HEK293T (cell line): ENCODE data around the gene OLIG3.

ENCODE experiments used
- ARNT ChIP-seq: fragments of 450-650 bp; IDR thresholded peaks from 2 replicates; pipeline ENCODE4 v1.6.1; 2017; ENCODE audit warnings: mild to moderate bottlenecking
- ELF4 ChIP-seq: fragments of 450-650 bp; IDR thresholded peaks from 2 replicates; pipeline ENCODE4 v1.6.1; 2017; ENCODE audit warnings: antibody characterized with exemption
- NFRKB ChIP-seq: fragments of 450-650 bp; IDR thresholded peaks from 2 replicates; pipeline ENCODE4 v1.6.1; 2016; ENCODE audit warnings: mild to moderate bottlenecking, moderate library complexity
- SUZ12 ChIP-seq: fragments of 450-650 bp; IDR thresholded peaks from 2 replicates; pipeline ENCODE4 v1.6.1; 2016; ENCODE audit warnings: mild to moderate bottlenecking

- TF ChIP-seq ARNT (no peak), SUZ12 (no peak), ELF4 (no peak), NFRKB (no peak)
Measured at GRCh38 chr6:137497721-137498463, 3.7 kb upstream of the OLIG3 start.
